ENCODE results near the gene SERPIND1.
A peak's percentile ranks its signal among the peaks of the same experiment; 100 is the strongest.

The SERPIND1 gene

GRCh38 chr22:20776624-20777405 is 2.9 kb downstream of the SERPIND1 start:
- FAIRE-seq: no peak

- FAIRE-seq: no peak
Observed at GRCh38 chr22:20777420-20778177, 3.7 kb downstream of the SERPIND1 start.

GRCh38 chr22:20779014-20779817 is 5.3 kb downstream of the SERPIND1 start:
- FAIRE-seq: no peak

GRCh38 chr22:20779818-20780158 is 5.9 kb downstream of the SERPIND1 start:
- FAIRE-seq: no peak

- no peak for FAIRE-seq
Observed at GRCh38 chr22:20781272-20781990, 7.5 kb downstream of the SERPIND1 start.

- FAIRE-seq: no peak
Observed at GRCh38 chr22:20782083-20782482, 8.2 kb downstream of the SERPIND1 start.

- no peak for FAIRE-seq
Observed at GRCh38 chr22:20782596-20783299, 8.8 kb downstream of the SERPIND1 start.

- no peak for FAIRE-seq
Observed at GRCh38 chr22:20783300-20783673, 9.4 kb downstream of the SERPIND1 start.

- FAIRE-seq: peak; percentile 17
Observed at GRCh38 chr22:20783844-20784723, 10.2 kb downstream of the SERPIND1 start.

GRCh38 chr22:20785415-20785814 is 11.5 kb downstream of the SERPIND1 start:
- FAIRE-seq: no peak

- no peak for FAIRE-seq
Observed at GRCh38 chr22:20786048-20786447, 12.1 kb downstream of the SERPIND1 start.

GRCh38 chr22:20786536-20786979 is 12.6 kb downstream of the SERPIND1 start:
- FAIRE-seq: no peak

- FAIRE-seq: no peak
Observed at GRCh38 chr22:20787223-20787622, 13.3 kb downstream of the SERPIND1 start.

GRCh38 chr22:20787746-20788626 is 14.1 kb downstream of the SERPIND1 start:
- no peak for FAIRE-seq

GRCh38 chr22:20788627-20789344 is 14.9 kb downstream of the SERPIND1 start:
- no peak for FAIRE-seq

- no peak for FAIRE-seq
Observed at GRCh38 chr22:20792221-20792965, 18.5 kb downstream of the SERPIND1 start.

- FAIRE-seq: no peak
Observed at GRCh38 chr22:20792966-20793728, 19.2 kb downstream of the SERPIND1 start.

Data from G401.6 (cell line).